Peyer's patch (tissue), 4 donors: ENCODE results near the gene CHST8. TPM values are rescaled to one million over a fixed set of nuclear protein-coding genes. Genes with fewer than 3 reads are reported as not detected.

Experiments used
- DNase-seq, 3 donors: peaks; one replicate each; pipeline ENCODE4 v3.0.0-alpha.2; 2017 to 2019
- H3K27ac ChIP-seq, 4 donors: fragments of 200-600 bp; sonication (generic); one replicate each; pipeline ENCODE4 v1.5.1; 2016 to 2019
- H3K27me3 ChIP-seq, 2 donors: fragments of 200-600 bp; sonication (generic); one replicate each; pipeline ENCODE4 v1.5.1; 2019
- H3K36me3 ChIP-seq, 3 donors: fragments of 200-600 bp; sonication (generic); one replicate each; pipeline ENCODE4 v1.5.1; 2016 to 2019
- H3K4me1 ChIP-seq, 4 donors: fragments of 200-600 bp; sonication (generic); one replicate each; pipeline ENCODE4 v1.5.1; 2016 to 2019
- H3K4me3 ChIP-seq, 4 donors: fragments of 200-600 bp; sonication (generic); 1 replicate in 3 of 4; 2 replicates in 1 of 4; pipeline ENCODE4 v1.5.1; 2016 to 2019; ENCODE audit warnings: mild to moderate bottlenecking in 1 of 4
- H3K9me3 ChIP-seq, 4 donors: fragments of 200-600 bp; sonication (generic); one replicate each; pipeline ENCODE4 v1.5.1; 2016 to 2019; ENCODE audit warnings: mild to moderate bottlenecking in 1 of 4
- POLR2A ChIP-seq, 2 donors: fragments of 450-650 bp; IDR thresholded peaks; one replicate each; pipeline ENCODE4 v1.5.1; 2017; ENCODE audit warnings: antibody characterized with exemption in 2 of 2, mild to moderate bottlenecking in 2 of 2, moderate library complexity in 2 of 2
- total RNA-seq, 4 donors: library from RNA; depleted of rRNA; stranded (reverse); fragments of >200 nt; gene quantifications; one replicate each; pipeline ENCODE4 v1.1.0, GENCODE V29; 2016
- TF ChIP-seq, protein P1 (sequence below), 6 experiments: fragments of 450-650 bp in 4 of 6; fragments of 200-600 bp in 2 of 6; sonication (generic) in 1 of 6; IDR thresholded peaks; one replicate each; pipeline ENCODE4 v1.5.1; 2017 to 2019; ENCODE audit warnings: antibody characterized with exemption in 6 of 6, mild to moderate bottlenecking in 3 of 6, moderate library complexity in 1 of 6

The CHST8 gene
- total RNA-seq, 4 donors from 2014 or later: 0.54 to 1.8 TPM; not detected in 2

GRCh38 chr19:33736787-33737186, 115.0 kb downstream of the CHST8 start:
- no peaks in the 10 kb centered on the region for H3K36me3 ChIP-seq
- TF ChIP-seq, protein P1, sequence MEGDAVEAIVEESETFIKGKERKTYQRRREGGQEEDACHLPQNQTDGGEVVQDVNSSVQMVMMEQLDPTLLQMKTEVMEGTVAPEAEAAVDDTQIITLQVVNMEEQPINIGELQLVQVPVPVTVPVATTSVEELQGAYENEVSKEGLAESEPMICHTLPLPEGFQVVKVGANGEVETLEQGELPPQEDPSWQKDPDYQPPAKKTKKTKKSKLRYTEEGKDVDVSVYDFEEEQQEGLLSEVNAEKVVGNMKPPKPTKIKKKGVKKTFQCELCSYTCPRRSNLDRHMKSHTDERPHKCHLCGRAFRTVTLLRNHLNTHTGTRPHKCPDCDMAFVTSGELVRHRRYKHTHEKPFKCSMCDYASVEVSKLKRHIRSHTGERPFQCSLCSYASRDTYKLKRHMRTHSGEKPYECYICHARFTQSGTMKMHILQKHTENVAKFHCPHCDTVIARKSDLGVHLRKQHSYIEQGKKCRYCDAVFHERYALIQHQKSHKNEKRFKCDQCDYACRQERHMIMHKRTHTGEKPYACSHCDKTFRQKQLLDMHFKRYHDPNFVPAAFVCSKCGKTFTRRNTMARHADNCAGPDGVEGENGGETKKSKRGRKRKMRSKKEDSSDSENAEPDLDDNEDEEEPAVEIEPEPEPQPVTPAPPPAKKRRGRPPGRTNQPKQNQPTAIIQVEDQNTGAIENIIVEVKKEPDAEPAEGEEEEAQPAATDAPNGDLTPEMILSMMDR (IDR thresholded peaks at IDR 0.05): no peak
- TF ChIP-seq POLR2A (IDR thresholded peaks at IDR 0.05): no peak
- H3K27ac ChIP-seq: no peak overlapping the region
- DNase-seq: no peak
- no peaks in the 10 kb centered on the region for H3K9me3 ChIP-seq
- no peaks in the 10 kb centered on the region for H3K27me3 ChIP-seq
- no peak overlapping the region for H3K4me3 ChIP-seq
- no peaks in the 10 kb centered on the region for H3K4me1 ChIP-seq

GRCh38 chr19:33737681-33738371, 116.1 kb downstream of the CHST8 start:
- H3K9me3 ChIP-seq: no peaks in the 10 kb centered on the region
- H3K4me1 ChIP-seq: no peaks in the 10 kb centered on the region
- no peak for DNase-seq
- no peak for TF ChIP-seq POLR2A (IDR thresholded peaks at IDR 0.05)
- H3K36me3 ChIP-seq: no peaks in the 10 kb centered on the region
- H3K4me3 ChIP-seq: no peak overlapping the region
- H3K27ac ChIP-seq: no peak overlapping the region
- no peaks in the 10 kb centered on the region for H3K27me3 ChIP-seq

- H3K27ac ChIP-seq: no peak overlapping the region
- TF ChIP-seq, protein P1 (IDR thresholded peaks at IDR 0.05): no peak
- TF ChIP-seq POLR2A (IDR thresholded peaks at IDR 0.05): no peak
- H3K9me3 ChIP-seq: no peaks in the 10 kb centered on the region
- H3K36me3 ChIP-seq: no peaks in the 10 kb centered on the region
- no peak overlapping the region for H3K4me3 ChIP-seq
- DNase-seq: no peak
- no peaks in the 10 kb centered on the region for H3K27me3 ChIP-seq
- no peaks in the 10 kb centered on the region for H3K4me1 ChIP-seq
Measured at GRCh38 chr19:33740811-33741396, 119.2 kb downstream of the CHST8 start.

GRCh38 chr19:33745297-33745696, 123.5 kb downstream of the CHST8 start:
- H3K4me3 ChIP-seq: no peak overlapping the region
- no peaks in the 10 kb centered on the region for H3K4me1 ChIP-seq
- no peak for DNase-seq
- H3K27me3 ChIP-seq: no peaks in the 10 kb centered on the region
- no peak for TF ChIP-seq POLR2A (IDR thresholded peaks at IDR 0.05)
- TF ChIP-seq, protein P1 (IDR thresholded peaks at IDR 0.05): no peak
- no peaks in the 10 kb centered on the region for H3K36me3 ChIP-seq
- H3K27ac ChIP-seq: no peak overlapping the region
- H3K9me3 ChIP-seq: no peaks in the 10 kb centered on the region

- DNase-seq: no peak
- Histone ChIP-seq H3K4me1 (no peaks in the 10 kb centered on the region), H3K27me3 (no peaks in the 10 kb centered on the region), H3K27ac (no peak overlapping the region), H3K36me3 (no peaks in the 10 kb centered on the region), H3K9me3 (no peaks in the 10 kb centered on the region), H3K4me3 (no peak overlapping the region)
- TF ChIP-seq POLR2A (IDR thresholded peaks at IDR 0.05): no peak
- TF ChIP-seq, protein P1 (IDR thresholded peaks at IDR 0.05): no peak
Measured at GRCh38 chr19:33746159-33746558, 124.4 kb downstream of the CHST8 start.

GRCh38 chr19:33747273-33747672, 125.5 kb downstream of the CHST8 start:
- no peak for DNase-seq
- Histone ChIP-seq H3K27me3 (no peaks in the 10 kb centered on the region), H3K27ac (no peak overlapping the region), H3K4me1 (no peaks in the 10 kb centered on the region), H3K4me3 (no peak overlapping the region), H3K9me3 (no peaks in the 10 kb centered on the region), H3K36me3 (no peaks in the 10 kb centered on the region)
- TF ChIP-seq POLR2A (IDR thresholded peaks at IDR 0.05): no peak
- TF ChIP-seq, protein P1 (IDR thresholded peaks at IDR 0.05): no peak
